Measurements from ENCODE around the gene MYO7A. TPM values are rescaled to one million over a fixed set of nuclear protein-coding genes. Genes with fewer than 3 reads are reported as not detected.
A peak's percentile ranks its signal among the peaks of the same experiment; 100 is the strongest.

MYO7A gene
- total and polyA plus RNA-seq, 2 experiments from 2014 or later, result 0.48 to 1.6 TPM

- H3K36me3 ChIP-seq, result no peaks in the 10 kb centered on the region
- no peaks in the 10 kb centered on the region for H3K27me3 ChIP-seq
- no peaks in the 10 kb centered on the region for H3K9me3 ChIP-seq (ENCODE audit: low read depth)
- TF ChIP-seq, protein P1, sequence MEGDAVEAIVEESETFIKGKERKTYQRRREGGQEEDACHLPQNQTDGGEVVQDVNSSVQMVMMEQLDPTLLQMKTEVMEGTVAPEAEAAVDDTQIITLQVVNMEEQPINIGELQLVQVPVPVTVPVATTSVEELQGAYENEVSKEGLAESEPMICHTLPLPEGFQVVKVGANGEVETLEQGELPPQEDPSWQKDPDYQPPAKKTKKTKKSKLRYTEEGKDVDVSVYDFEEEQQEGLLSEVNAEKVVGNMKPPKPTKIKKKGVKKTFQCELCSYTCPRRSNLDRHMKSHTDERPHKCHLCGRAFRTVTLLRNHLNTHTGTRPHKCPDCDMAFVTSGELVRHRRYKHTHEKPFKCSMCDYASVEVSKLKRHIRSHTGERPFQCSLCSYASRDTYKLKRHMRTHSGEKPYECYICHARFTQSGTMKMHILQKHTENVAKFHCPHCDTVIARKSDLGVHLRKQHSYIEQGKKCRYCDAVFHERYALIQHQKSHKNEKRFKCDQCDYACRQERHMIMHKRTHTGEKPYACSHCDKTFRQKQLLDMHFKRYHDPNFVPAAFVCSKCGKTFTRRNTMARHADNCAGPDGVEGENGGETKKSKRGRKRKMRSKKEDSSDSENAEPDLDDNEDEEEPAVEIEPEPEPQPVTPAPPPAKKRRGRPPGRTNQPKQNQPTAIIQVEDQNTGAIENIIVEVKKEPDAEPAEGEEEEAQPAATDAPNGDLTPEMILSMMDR (IDR thresholded peaks at IDR 0.05; ENCODE audit: low read depth, low read length), result peak; percentile 99
- no peak overlapping the region for H3K27ac ChIP-seq
- DNase-seq (ENCODE audit: low read depth in 1 of 2, low spot score in 1 of 2), result peak; percentile 57 to 66
- peak overlapping the region; percentile 29 for H3K4me3 ChIP-seq
- H3K4me1 ChIP-seq (ENCODE audit: low read depth), result peaks cover 6% of the 10 kb centered on the region
Observed at GRCh38 chr11:77127235-77127911, 673 bp upstream of the MYO7A start.

- H3K27me3 ChIP-seq, result no peaks in the 10 kb centered on the region
- no peak overlapping the region for H3K4me3 ChIP-seq
- H3K27ac ChIP-seq, result no peak overlapping the region
- TF ChIP-seq, protein P1 (IDR thresholded peaks at IDR 0.05; ENCODE audit: low read depth, low read length), result no peak
- peaks cover 6% of the 10 kb centered on the region for H3K4me1 ChIP-seq (ENCODE audit: low read depth)
- H3K9me3 ChIP-seq (ENCODE audit: low read depth), result no peaks in the 10 kb centered on the region
- DNase-seq (ENCODE audit: low read depth in 1 of 2, low spot score in 1 of 2), result no peak
- no peaks in the 10 kb centered on the region for H3K36me3 ChIP-seq
Observed at GRCh38 chr11:77129069-77129841, 1.2 kb downstream of the MYO7A start.

- peaks cover 6% of the 10 kb centered on the region for H3K4me1 ChIP-seq (ENCODE audit: low read depth)
Observed at GRCh38 chr11:77129842-77130756, 2.1 kb downstream of the MYO7A start.

DNA sequence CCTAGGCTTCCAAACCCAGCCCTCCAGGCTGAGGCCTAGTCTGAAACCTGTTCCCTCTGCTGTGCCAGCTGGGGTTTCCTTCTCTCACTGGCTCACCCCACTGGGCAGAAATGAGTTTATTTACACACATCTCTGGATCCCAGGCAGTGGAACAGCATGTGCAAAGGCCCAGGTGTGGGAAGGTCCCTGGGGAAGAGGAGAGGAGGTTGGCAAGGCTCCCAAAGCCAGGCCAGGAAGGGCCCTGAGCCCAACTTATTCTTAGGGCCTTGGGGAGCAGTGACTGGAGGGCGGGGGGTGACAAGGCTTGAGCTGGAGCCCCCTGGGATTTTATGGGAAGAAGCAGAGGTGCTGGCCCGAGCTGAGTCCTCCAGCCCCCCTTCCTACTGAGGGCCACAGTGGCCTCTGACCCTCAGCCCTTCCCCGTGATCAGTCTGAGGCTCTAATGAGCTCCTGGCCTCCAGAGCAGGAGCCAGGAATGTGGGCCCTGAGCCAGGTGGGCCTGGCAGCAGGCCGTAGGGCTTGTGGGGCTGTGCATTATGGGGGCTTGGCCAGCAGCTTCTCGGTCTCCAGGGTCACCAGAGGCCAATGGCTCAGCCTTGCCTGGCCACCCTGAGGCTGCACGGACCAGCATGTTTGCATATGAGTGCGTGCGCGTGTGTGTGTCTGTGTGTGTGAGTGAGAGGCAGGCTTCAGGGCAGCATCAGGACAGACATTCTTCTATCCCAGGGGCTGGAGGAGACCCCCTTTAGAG is 2.9 kb downstream of the MYO7A start:
- Histone ChIP-seq H3K9me3 (ENCODE audit: low read depth) (no peaks in the 10 kb centered on the region), H3K27me3 (no peaks in the 10 kb centered on the region), H3K36me3 (no peaks in the 10 kb centered on the region), H3K4me1 (ENCODE audit: low read depth) (peaks cover 6% of the 10 kb centered on the region), H3K27ac (peak overlapping the region; percentile 16), H3K4me3 (no peak overlapping the region)
- peak; percentile 48 to 84 for DNase-seq (ENCODE audit: low read depth in 1 of 2, low spot score in 1 of 2)
- TF ChIP-seq, protein P1 (IDR thresholded peaks at IDR 0.05; ENCODE audit: low read depth, low read length), result no peak

More at GRCh38 chr11:77129842-77130756, 2.1 kb downstream of the MYO7A start:
- H3K27ac ChIP-seq, result no peak overlapping the region
- no peaks in the 10 kb centered on the region for H3K27me3 ChIP-seq
- no peak for DNase-seq (ENCODE audit: low read depth in 1 of 2, low spot score in 1 of 2)
- H3K9me3 ChIP-seq (ENCODE audit: low read depth), result no peaks in the 10 kb centered on the region
- H3K4me3 ChIP-seq, result no peak overlapping the region
- H3K36me3 ChIP-seq, result no peaks in the 10 kb centered on the region
- TF ChIP-seq, protein P1 (IDR thresholded peaks at IDR 0.05; ENCODE audit: low read depth, low read length), result no peak

DNA sequence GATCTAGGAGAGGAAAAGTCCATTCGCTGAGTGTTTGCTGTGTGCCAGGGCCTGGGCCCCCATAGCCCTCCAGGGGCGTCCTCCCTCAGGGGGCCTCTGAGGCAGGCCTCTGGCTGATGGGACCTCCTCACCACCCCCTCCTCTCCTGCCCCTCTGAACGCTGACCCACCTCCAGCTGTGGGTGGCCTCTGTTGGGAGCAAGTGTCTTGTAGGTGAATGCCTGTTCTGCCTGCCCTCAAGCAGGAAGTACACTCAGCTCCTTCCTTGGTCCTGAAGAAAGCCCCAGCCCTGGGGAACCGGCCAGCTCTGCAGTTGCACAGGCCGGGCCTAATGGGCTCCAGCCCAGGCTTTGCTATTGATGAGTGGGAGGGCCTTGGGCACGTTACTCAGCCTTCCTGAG is 3.5 kb downstream of the MYO7A start:
- Histone ChIP-seq H3K27me3 (no peaks in the 10 kb centered on the region), H3K4me1 (ENCODE audit: low read depth) (peaks cover 6% of the 10 kb centered on the region), H3K9me3 (ENCODE audit: low read depth) (no peaks in the 10 kb centered on the region), H3K27ac (no peak overlapping the region), H3K4me3 (no peak overlapping the region), H3K36me3 (no peaks in the 10 kb centered on the region)
- TF ChIP-seq, protein P1 (IDR thresholded peaks at IDR 0.05; ENCODE audit: low read depth, low read length), result no peak
- DNase-seq (ENCODE audit: low read depth in 1 of 2, low spot score in 1 of 2), result peak in 1 of 2 donors; percentile 31

All from cardiac muscle cell (in vitro differentiated cells and primary cell).